Measurements from ENCODE around the gene CABP1. TPM values are rescaled to one million over a fixed set of nuclear protein-coding genes. Genes with fewer than 3 reads are reported as not detected.

Gene CABP1
- polyA plus RNA-seq, 3 donors, result 0.45 to 14.5 (median 6.2) TPM

- no peak overlapping the region for H3K27ac ChIP-seq (ENCODE audit: low read depth, low read length)
- 77 to 81% (median 79%) methylated on average over 4 of the region's 4 CpGs for WGBS, 3 donors
Observed at GRCh38 chr12:120708651-120709050, 68.2 kb downstream of the CABP1 start.

GRCh38 chr12:120710031-120710804 is 69.8 kb downstream of the CABP1 start, which contains the start of gene UNC119B:
UNC119B (plus strand) TSS chr12:120710458; CDS start chr12:120710475, 17 bp downstream.
- no peak within 1 kb of the TSS for H3K27ac ChIP-seq (ENCODE audit: low read depth, low read length)
- 0 to 1% (median 0%) methylated on average over 29 to 72 of the region's 76 CpGs for WGBS, 3 donors

GRCh38 chr12:120710805-120711296 is 70.4 kb downstream of the CABP1 start:
- WGBS, 3 donors, result 0% methylated on average over 19 to 31 of the region's 31 CpGs
- no peak overlapping the region for H3K27ac ChIP-seq (ENCODE audit: low read depth, low read length)

- 32 to 35% (median 34%) methylated on average over 6 of the region's 6 CpGs for WGBS, 3 donors
Observed at GRCh38 chr12:120711411-120711810, 71.0 kb downstream of the CABP1 start.

GRCh38 chr12:120712610-120713009 is 72.2 kb downstream of the CABP1 start:
- WGBS, 3 donors, result 58 to 71% (median 64%) methylated on average over 6 of the region's 6 CpGs
- no peak overlapping the region for H3K27ac ChIP-seq (ENCODE audit: low read depth, low read length)

More at GRCh38 chr12:120711411-120711810, 71.0 kb downstream of the CABP1 start:
- no peak overlapping the region for H3K27ac ChIP-seq (ENCODE audit: low read depth, low read length)

- WGBS, 3 donors, result 19 to 23% (median 21%) methylated on average over 4 of the region's 4 CpGs
- no peak overlapping the region for H3K27ac ChIP-seq (ENCODE audit: low read depth, low read length)
Observed at GRCh38 chr12:120713861-120714482, 73.5 kb downstream of the CABP1 start.

Other genes starting within 250 kb of the CABP1 start
- gene COX6A1, start 202.5 kb upstream of the CABP1 start, polyA plus RNA-seq, result 100 to 1,000 TPM; 424 to 983 (median 500) TPM
- 10 to 100 TPM; 29.0 to 34.4 (median 29.1) TPM for gene TRIAP1, start 194.2 kb upstream of the CABP1 start, polyA plus RNA-seq
- 10 to 100 TPM; 10.6 to 13.4 (median 12.3) TPM for gene GATC, start 194.2 kb upstream of the CABP1 start, polyA plus RNA-seq
- gene SRSF9, start 170.9 kb upstream of the CABP1 start, polyA plus RNA-seq, result 10 to 100 TPM; 68.8 to 95.0 (median 91.8) TPM
- 100 to 1,000 TPM; 137 to 522 (median 243) TPM for gene DYNLL1, start 144.5 kb upstream of the CABP1 start, polyA plus RNA-seq
- 10 to 100 TPM; 17.8 to 38.9 (median 28.2) TPM for gene COQ5, start 111.5 kb upstream of the CABP1 start, polyA plus RNA-seq
- 100 to 1,000 TPM in 2 of 3 donors, 10 to 100 TPM in 1; 54.4 to 141 (median 103) TPM for gene RNF10, start 106.3 kb upstream of the CABP1 start, polyA plus RNA-seq
- gene POP5, start 59.2 kb upstream of the CABP1 start, polyA plus RNA-seq, result 10 to 100 TPM; 25.4 to 55.2 (median 50.0) TPM
- gene MLEC, start 46.5 kb downstream of the CABP1 start, polyA plus RNA-seq, result 10 to 100 TPM; 44.0 to 54.8 (median 45.1) TPM
- gene UNC119B, start 69.8 kb downstream of the CABP1 start, polyA plus RNA-seq, result 10 to 100 TPM; 14.9 to 18.9 (median 15.2) TPM
- 100 to 1,000 TPM in 1 of 3 donors, 10 to 100 TPM in 2; 49.1 to 194 (median 69.4) TPM for gene ACADS, start 85.2 kb downstream of the CABP1 start, polyA plus RNA-seq